Liver (tissue), 9 donors: ENCODE data around the gene GATAD2B. TPM values are rescaled to one million over a fixed set of nuclear protein-coding genes. Genes with fewer than 3 reads are reported as not detected.

Experiments used
- DNase-seq: peaks from one replicate; pipeline ENCODE4 v3.0.0-alpha.2; 2017; ENCODE audit warnings: low spot score
- H3K27ac ChIP-seq, 2 donors: one replicate each; pipeline ENCODE4 v1.7.0; 2013; ENCODE audit warnings: inconsistent platforms in 2 of 2, low read length in 2 of 2, control low read depth in 1 of 2, low read depth in 1 of 2, mild to moderate bottlenecking in 1 of 2
- H3K27me3 ChIP-seq, 4 donors: one replicate each; pipeline versions ENCODE4 v1.6.1 to v1.7.0; 2013; ENCODE audit warnings: low read length in 3 of 4, inconsistent platforms in 1 of 4, mild to moderate bottlenecking in 1 of 4, moderate library complexity in 1 of 4; ENCODE audit not compliant: control insufficient read depth in 4 of 4, insufficient read depth in 4 of 4
- H3K36me3 ChIP-seq, 4 donors: one replicate each; pipeline versions ENCODE4 v1.6.1 to v1.7.0; 2013; ENCODE audit warnings: low read length in 3 of 4, mild to moderate bottlenecking in 3 of 4, low read depth in 1 of 4, moderate library complexity in 1 of 4; ENCODE audit not compliant: control insufficient read depth in 4 of 4, insufficient read depth in 3 of 4
- H3K4me1 ChIP-seq, 4 donors: one replicate each; pipeline versions ENCODE4 v1.6.1 to v1.7.0; 2013; ENCODE audit warnings: low read length in 3 of 4, mild to moderate bottlenecking in 3 of 4, moderate library complexity in 1 of 4; ENCODE audit not compliant: control insufficient read depth in 4 of 4, insufficient read depth in 4 of 4
- H3K4me3 ChIP-seq, 3 donors: one replicate each; pipeline versions ENCODE4 v1.6.1 to v1.7.0; 2013; ENCODE audit warnings: low read length in 3 of 3, control low read depth in 1 of 3, low read depth in 1 of 3, mild to moderate bottlenecking in 1 of 3
- H3K9ac ChIP-seq, 2 donors: one replicate each; pipeline ENCODE4 v1.7.0; 2013; ENCODE audit warnings: low read length in 2 of 2, mild to moderate bottlenecking in 2 of 2, moderate library complexity in 2 of 2, control low read depth in 1 of 2, low read depth in 1 of 2
- H3K9me3 ChIP-seq, 4 donors: one replicate each; pipeline versions ENCODE4 v1.6.1 to v1.7.0; 2013; ENCODE audit warnings: low read length in 3 of 4; ENCODE audit not compliant: control insufficient read depth in 4 of 4
- ATF3 ChIP-seq: IDR thresholded peaks from 2 replicates; pipeline ENCODE4 v1.6.1; 2016; ENCODE audit warnings: antibody characterized with exemption
- CTCF ChIP-seq: fragments of 150-350 bp; IDR thresholded peaks from 2 replicates; pipeline ENCODE4 v1.5.1; 2017; ENCODE audit warnings: improper control_type of control experiment, low read depth, low read length; ENCODE audit not compliant: missing input control
- EGR1 ChIP-seq, 2 donors: IDR thresholded peaks; 2 replicates each; pipeline ENCODE4 v1.6.1; 2016 to 2018; ENCODE audit warnings: antibody characterized with exemption in 2 of 2, low read depth in 2 of 2
- FOXA1 ChIP-seq: IDR thresholded peaks from 2 replicates; pipeline ENCODE4 v1.6.1; 2016; ENCODE audit warnings: antibody characterized with exemption
- FOXA2 ChIP-seq: IDR thresholded peaks from 2 replicates; pipeline ENCODE4 v1.6.1; 2016; ENCODE audit warnings: antibody characterized with exemption
- GABPA ChIP-seq, 2 donors: IDR thresholded peaks in 1 of 2; conservative IDR thresholded peaks in 1 of 2; 2 replicates each; pipeline ENCODE4 v1.6.1; 2016; ENCODE audit warnings: antibody characterized with exemption in 2 of 2, mild to moderate bottlenecking in 1 of 2, moderate library complexity in 1 of 2
- HNF4A ChIP-seq, 2 donors: conservative IDR thresholded peaks; 2 replicates each; pipeline ENCODE4 v1.6.1; 2016; ENCODE audit warnings: antibody characterized with exemption in 2 of 2, mild to moderate bottlenecking in 2 of 2
- HNF4G ChIP-seq: IDR thresholded peaks from 2 replicates; pipeline ENCODE4 v1.6.1; 2016; ENCODE audit warnings: antibody characterized with exemption
- JUND ChIP-seq, 2 donors: IDR thresholded peaks; 2 replicates each; pipeline ENCODE4 v1.6.1; 2016; ENCODE audit warnings: antibody characterized with exemption in 2 of 2
- MAX ChIP-seq: IDR thresholded peaks from 2 replicates; pipeline ENCODE4 v1.6.1; 2016; ENCODE audit warnings: antibody characterized with exemption
- NR2F2 ChIP-seq: IDR thresholded peaks from 2 replicates; pipeline ENCODE4 v1.6.1; 2016; ENCODE audit warnings: antibody characterized with exemption
- RAD21 ChIP-seq, 2 donors: IDR thresholded peaks; 2 replicates each; pipeline ENCODE4 v1.6.1; 2016; ENCODE audit warnings: antibody characterized with exemption in 2 of 2, mild to moderate bottlenecking in 2 of 2
- REST ChIP-seq: IDR thresholded peaks from 2 replicates; pipeline ENCODE4 v1.6.1; 2016; ENCODE audit warnings: antibody characterized with exemption, mild to moderate bottlenecking
- RXRA ChIP-seq, 2 donors: IDR thresholded peaks; 2 replicates each; pipeline ENCODE4 v1.6.1; 2017 to 2018; ENCODE audit warnings: antibody characterized with exemption in 2 of 2, mild to moderate bottlenecking in 1 of 2
- SP1 ChIP-seq: IDR thresholded peaks from 2 replicates; pipeline ENCODE4 v1.6.1; 2018; ENCODE audit warnings: antibody characterized with exemption, mild to moderate bottlenecking
- TAF1 ChIP-seq: conservative IDR thresholded peaks from 2 replicates; pipeline ENCODE4 v1.6.1; 2016; ENCODE audit warnings: antibody characterized with exemption, mild to moderate bottlenecking
- YY1 ChIP-seq: IDR thresholded peaks from 2 replicates; pipeline ENCODE4 v1.6.1; 2016; ENCODE audit warnings: antibody characterized with exemption, mild to moderate bottlenecking
- ZBTB33 ChIP-seq: IDR thresholded peaks from 2 replicates; pipeline ENCODE4 v1.6.1; 2016; ENCODE audit warnings: antibody characterized with exemption
- WGBS: extraction: QIAGEN DNeasy Blood & Tissue Kit; methylation state at CpG from one replicate; pipeline ENCODE4 v1.1.7; 2013; 5-methylcytosine and 5-hydroxymethylcytosine counted together
- polyA plus RNA-seq, 2 donors: library from polyadenylated mRNA; stranded (reverse) in 1 of 2; unstranded in 1 of 2; fragments of 200-250 nt in 1 of 2; fragments of >200 nt in 1 of 2; fragmentation: Nextera tagmentation in 1 of 2; extraction: Ambion mirVana in 1 of 2; gene quantifications; one replicate each; pipeline versions ENCODE4 v1.2.1 to v1.2.3, GENCODE V29; 2013 to 2015
- total RNA-seq, 2 donors: library from RNA; depleted of rRNA; stranded (reverse); fragments of >200 nt; gene quantifications; one replicate each; pipeline ENCODE4 v1.2.3, GENCODE V29; 2014
- donor health status: healthy.
- donor health status: healthy.
- donor health status: healthy.
- donor health status: healthy.
- donor health status: healthy.

The GATAD2B gene
- total and polyA plus RNA-seq, 4 donors: 3.2 to 4.9 (median 3.9) TPM

- DNase-seq: peak; percentile 62
- H3K4me1 ChIP-seq: peaks cover 33 to 74% (median 50%) of the 10 kb centered on the region in 4 donors
- WGBS: under 1% methylated on average over 83 of the region's 83 CpGs
- peak overlapping the region; percentile 28 to 41 for H3K9ac ChIP-seq
- no peaks in the 10 kb centered on the region for H3K9me3 ChIP-seq
- H3K27me3 ChIP-seq: no peaks in the 10 kb centered on the region
- no peak for TF ChIP-seq RXRA (IDR thresholded peaks at IDR 0.05)
- TF ChIP-seq YY1: peak; percentile 58
- H3K27ac ChIP-seq: peak overlapping the region; percentile 58 to 83
- H3K4me3 ChIP-seq: peak overlapping the region; percentile 27 to 69 (median 64)
- peaks cover 8 to 18% (median 9%) of the 10 kb centered on the region in 4 donors for H3K36me3 ChIP-seq
Observed at GRCh38 chr1:153775458-153776327, 147.1 kb downstream of the GATAD2B start.

GRCh38 chr1:153774780-153775457 is 147.9 kb downstream of the GATAD2B start, which contains the start of gene SLC27A3:
Gene SLC27A3 (plus strand): TSS chr1:153775407. CDS start chr1:153775498, 91 bp downstream.
- 3% methylated on average over 35 of the region's 35 CpGs for WGBS
- H3K27ac ChIP-seq: peak within 1 kb of the TSS; percentile 58 to 83

More at GRCh38 chr1:153774780-153775457, 147.9 kb downstream of the GATAD2B start, which contains the start of gene SLC27A3:
- no peaks in the 10 kb centered on the region for H3K9me3 ChIP-seq
- H3K4me3 ChIP-seq: peak within 1 kb of the TSS; percentile 33 to 69 (median 64)
- peak; percentile 70 for DNase-seq
- TF ChIP-seq REST (peak; percentile 18), SP1 (peak; percentile 27), NR2F2 (peak; percentile 26), CTCF (no peak), GABPA (IDR thresholded peaks at IDR 0.05 in 1 of 2, conservative IDR thresholded peaks at IDR 0.05 in 1 of 2) (no peak), RAD21 (IDR thresholded peaks at IDR 0.05) (peak in 1 of 2 donors; percentile 12), ZBTB33 (no peak), EGR1 (IDR thresholded peaks at IDR 0.05; ENCODE audit: low read depth in 2 of 2) (no peak), RXRA (IDR thresholded peaks at IDR 0.05) (no peak), ATF3 (no peak), JUND (IDR thresholded peaks at IDR 0.05) (no peak), TAF1 (no peak), MAX (no peak), YY1 (no peak), HNF4G (no peak), FOXA2 (no peak), FOXA1 (no peak), HNF4A (conservative IDR thresholded peaks at IDR 0.05) (no peak)
- peaks cover 8 to 21% (median 9%) of the 10 kb centered on the region in 4 donors for H3K36me3 ChIP-seq
- peak within 1 kb of the TSS; percentile 28 to 41 for H3K9ac ChIP-seq
- peaks cover 30 to 71% (median 45%) of the 10 kb centered on the region in 4 donors for H3K4me1 ChIP-seq
- no peaks in the 10 kb centered on the region for H3K27me3 ChIP-seq
